ENCODE measurements around the gene DHDH. TPM values are rescaled to one million over a fixed set of nuclear protein-coding genes. Genes with fewer than 3 reads are reported as not detected.

DHDH gene
- total and polyA plus RNA-seq, 2 of the 13 experiments (the other 11 are each of a cell fraction or from before 2014, with no cell fraction given) = 0.13 to 0.91 TPM

- TF ChIP-seq, protein P1, sequence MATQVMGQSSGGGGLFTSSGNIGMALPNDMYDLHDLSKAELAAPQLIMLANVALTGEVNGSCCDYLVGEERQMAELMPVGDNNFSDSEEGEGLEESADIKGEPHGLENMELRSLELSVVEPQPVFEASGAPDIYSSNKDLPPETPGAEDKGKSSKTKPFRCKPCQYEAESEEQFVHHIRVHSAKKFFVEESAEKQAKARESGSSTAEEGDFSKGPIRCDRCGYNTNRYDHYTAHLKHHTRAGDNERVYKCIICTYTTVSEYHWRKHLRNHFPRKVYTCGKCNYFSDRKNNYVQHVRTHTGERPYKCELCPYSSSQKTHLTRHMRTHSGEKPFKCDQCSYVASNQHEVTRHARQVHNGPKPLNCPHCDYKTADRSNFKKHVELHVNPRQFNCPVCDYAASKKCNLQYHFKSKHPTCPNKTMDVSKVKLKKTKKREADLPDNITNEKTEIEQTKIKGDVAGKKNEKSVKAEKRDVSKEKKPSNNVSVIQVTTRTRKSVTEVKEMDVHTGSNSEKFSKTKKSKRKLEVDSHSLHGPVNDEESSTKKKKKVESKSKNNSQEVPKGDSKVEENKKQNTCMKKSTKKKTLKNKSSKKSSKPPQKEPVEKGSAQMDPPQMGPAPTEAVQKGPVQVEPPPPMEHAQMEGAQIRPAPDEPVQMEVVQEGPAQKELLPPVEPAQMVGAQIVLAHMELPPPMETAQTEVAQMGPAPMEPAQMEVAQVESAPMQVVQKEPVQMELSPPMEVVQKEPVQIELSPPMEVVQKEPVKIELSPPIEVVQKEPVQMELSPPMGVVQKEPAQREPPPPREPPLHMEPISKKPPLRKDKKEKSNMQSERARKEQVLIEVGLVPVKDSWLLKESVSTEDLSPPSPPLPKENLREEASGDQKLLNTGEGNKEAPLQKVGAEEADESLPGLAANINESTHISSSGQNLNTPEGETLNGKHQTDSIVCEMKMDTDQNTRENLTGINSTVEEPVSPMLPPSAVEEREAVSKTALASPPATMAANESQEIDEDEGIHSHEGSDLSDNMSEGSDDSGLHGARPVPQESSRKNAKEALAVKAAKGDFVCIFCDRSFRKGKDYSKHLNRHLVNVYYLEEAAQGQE (IDR thresholded peaks at IDR 0.05; ENCODE audit: borderline replicate concordance in 1 of 2, low read depth in 1 of 2, low read length in 2 of 2) = no peak
- TF ChIP-seq ZNF143 (CRISPR knock-in tag; IDR thresholded peaks at IDR 0.05) (peak; percentile 53; the same call in 1 of the 2 replicates), JUNB (CRISPR knock-in tag; IDR thresholded peaks at IDR 0.05; ENCODE audit: borderline replicate concordance) (no peak), SNAPC4 (CRISPR knock-in tag; IDR thresholded peaks at IDR 0.05) (no peak), AHDC1 (CRISPR knock-in tag; IDR thresholded peaks at IDR 0.05; ENCODE audit: borderline replicate concordance) (no peak), ZXDC (CRISPR knock-in tag; IDR thresholded peaks at IDR 0.05) (no peak), ZNF326 (CRISPR knock-in tag; IDR thresholded peaks at IDR 0.05; ENCODE audit: borderline replicate concordance) (no peak), SMYD3 (CRISPR knock-in tag; IDR thresholded peaks at IDR 0.05) (peak; percentile 67; the same call in 1 of the 2 replicates), ONECUT2 (CRISPR knock-in tag; IDR thresholded peaks at IDR 0.05) (no peak), NCOA2 (CRISPR knock-in tag; IDR thresholded peaks at IDR 0.05) (no peak; the same call in 1 of the 2 replicates)
Measured at GRCh38 chr19:48954595-48955307, 21.3 kb downstream of the DHDH start, which contains the start of gene BAX (continued).
